ENCODE results near the gene KIAA0513. TPM values are rescaled to one million over a fixed set of nuclear protein-coding genes. Genes with fewer than 3 reads are reported as not detected.
"Not testable (repeated sequence)": the region's sequence is repeated elsewhere in the genome, so short reads cannot be mapped to it uniquely, and the experiment has no call there.

Gene KIAA0513
- total RNA-seq, 1 donor from 2014 or later = 21.7 TPM

DNA sequence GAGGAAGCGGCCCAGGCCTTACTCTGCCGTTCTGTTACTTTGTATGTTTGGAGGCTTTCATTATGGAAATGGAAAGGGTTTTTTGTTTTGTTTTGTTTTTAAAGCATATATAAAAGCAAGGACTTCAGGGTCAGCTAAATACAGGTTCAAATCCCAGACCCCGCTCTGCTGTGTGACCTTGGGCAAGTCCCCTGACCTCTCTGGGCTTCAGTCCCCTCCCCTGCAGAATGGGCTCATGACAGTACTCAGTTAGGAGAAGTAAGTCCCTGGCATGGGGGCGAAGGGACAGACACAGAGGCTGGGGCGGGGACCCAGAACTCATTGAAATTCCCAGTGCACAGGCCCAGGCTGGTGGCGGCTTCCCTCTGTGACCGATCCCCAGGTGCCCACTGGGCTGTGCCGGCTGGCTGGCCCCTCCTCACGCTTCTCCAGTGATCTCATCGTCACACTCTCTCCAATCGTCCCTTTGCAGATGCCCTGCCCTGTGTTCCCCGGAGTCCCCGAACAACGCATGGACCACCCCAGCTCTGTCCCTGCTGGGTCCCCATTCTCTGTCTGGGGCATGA lies 85.7 kb downstream of the KIAA0513 start:
- Histone ChIP-seq H3K27me3 (no peaks in the 10 kb centered on the region), H3K9me3 (no peaks in the 10 kb centered on the region), H3K27ac (no peak overlapping the region), H3K4me3 (no peak overlapping the region), H3K4me1 (peaks cover 8% of the 10 kb centered on the region), H3K36me3 (no peaks in the 10 kb centered on the region)
- no peak for TF ChIP-seq CTCF (IDR thresholded peaks at IDR 0.05)
- intact Hi-C loops (cut with DNase I) = loop anchor here (10.0 kb wide), 1 partner anchor 142 kb away; no protein-coding TSS in a partner anchor
- DNase-seq (no peak), ATAC-seq (no peak)

DNA sequence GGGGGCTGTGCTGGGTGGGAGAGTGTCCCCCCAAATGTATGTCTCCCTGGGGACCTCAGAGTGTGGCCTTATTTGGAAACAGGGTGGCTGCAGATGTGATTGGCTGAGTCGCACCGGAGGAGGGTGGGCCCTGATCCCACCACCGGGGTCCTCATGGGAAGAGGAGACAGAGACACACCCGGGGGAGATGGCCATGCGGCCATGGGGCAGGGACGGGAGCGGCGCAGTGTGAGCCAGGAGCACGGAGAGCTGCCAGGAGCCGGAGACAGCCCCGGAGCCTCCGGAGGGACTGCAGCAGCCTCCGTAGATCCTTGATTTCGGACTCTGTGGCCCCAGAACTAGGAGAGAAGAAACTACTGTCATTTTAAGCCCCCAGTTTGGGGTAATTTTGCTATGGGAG lies 86.3 kb downstream of the KIAA0513 start:
- H3K27ac ChIP-seq = no peak overlapping the region
- ATAC-seq (no peak), DNase-seq (no peak)
- H3K9me3 ChIP-seq = no peaks in the 10 kb centered on the region
- no peak for TF ChIP-seq CTCF (IDR thresholded peaks at IDR 0.05)
- no peaks in the 10 kb centered on the region for H3K27me3 ChIP-seq
- peaks cover 8% of the 10 kb centered on the region for H3K4me1 ChIP-seq
- no peaks in the 10 kb centered on the region for H3K36me3 ChIP-seq
- intact Hi-C loops (cut with DNase I) = loop anchor here (10.0 kb wide), 1 partner anchor 141 kb away; no protein-coding TSS in a partner anchor
- H3K4me3 ChIP-seq = no peak overlapping the region

DNA sequence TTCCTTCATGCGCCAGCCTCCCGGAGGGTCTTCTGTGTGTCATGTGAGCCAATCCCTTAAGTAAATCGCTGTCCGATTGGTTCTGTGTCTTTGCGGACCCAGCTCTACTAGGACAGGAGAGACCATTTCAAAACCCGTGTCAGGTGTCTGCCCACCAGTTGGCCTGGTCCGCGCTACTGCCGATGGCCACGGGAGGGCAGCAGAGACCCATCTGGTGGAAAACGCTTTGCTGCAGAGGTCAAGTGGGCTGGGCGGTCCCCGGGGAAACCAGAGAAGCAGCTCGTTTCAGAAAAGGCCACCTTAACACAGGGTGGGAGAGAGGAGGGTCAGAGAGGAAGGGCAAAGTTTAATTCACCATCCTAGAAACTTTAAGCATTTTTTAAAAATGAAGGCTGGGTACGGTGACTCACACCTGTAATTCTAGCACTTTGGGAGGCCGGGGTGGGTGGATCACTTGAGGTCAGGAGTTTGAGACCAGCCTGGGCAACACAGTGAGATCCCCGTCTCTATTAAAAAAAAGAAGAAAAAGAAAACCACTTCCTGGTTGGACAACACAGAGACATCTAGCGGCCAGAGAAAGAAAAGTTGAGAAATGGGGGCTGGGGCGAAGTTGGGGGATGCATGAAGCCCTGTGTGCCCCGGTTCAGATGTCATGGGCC lies 87.4 kb downstream of the KIAA0513 start:
- peaks cover 8% of the 10 kb centered on the region for H3K4me1 ChIP-seq
- peak; percentile 95 for TF ChIP-seq CTCF (IDR thresholded peaks at IDR 0.05)
- no peaks in the 10 kb centered on the region for H3K36me3 ChIP-seq
- no peak overlapping the region for H3K4me3 ChIP-seq
- DNase-seq = peak; percentile 94
- H3K27ac ChIP-seq = no peak overlapping the region
- intact Hi-C loops (cut with DNase I) = loop anchor here (10.0 kb wide), 1 partner anchor 140 kb away; no protein-coding TSS in a partner anchor
- no peaks in the 10 kb centered on the region for H3K9me3 ChIP-seq
- no peaks in the 10 kb centered on the region for H3K27me3 ChIP-seq
- ATAC-seq = peak; percentile 95

- ATAC-seq (no peak), DNase-seq (no peak)
- no peak overlapping the region for H3K4me3 ChIP-seq
- H3K27ac ChIP-seq = no peak overlapping the region
- no peaks in the 10 kb centered on the region for H3K9me3 ChIP-seq
- H3K27me3 ChIP-seq = no peaks in the 10 kb centered on the region
- TF ChIP-seq CTCF (IDR thresholded peaks at IDR 0.05) = no peak
- peaks cover 8% of the 10 kb centered on the region for H3K4me1 ChIP-seq
- no peaks in the 10 kb centered on the region for H3K36me3 ChIP-seq
- intact Hi-C loops (cut with DNase I) = loop anchor here (10.0 kb wide), 1 partner anchor 137 kb away; no protein-coding TSS in a partner anchor
Measured at GRCh38 chr16:85117418-85117817, 89.8 kb downstream of the KIAA0513 start.

DNA sequence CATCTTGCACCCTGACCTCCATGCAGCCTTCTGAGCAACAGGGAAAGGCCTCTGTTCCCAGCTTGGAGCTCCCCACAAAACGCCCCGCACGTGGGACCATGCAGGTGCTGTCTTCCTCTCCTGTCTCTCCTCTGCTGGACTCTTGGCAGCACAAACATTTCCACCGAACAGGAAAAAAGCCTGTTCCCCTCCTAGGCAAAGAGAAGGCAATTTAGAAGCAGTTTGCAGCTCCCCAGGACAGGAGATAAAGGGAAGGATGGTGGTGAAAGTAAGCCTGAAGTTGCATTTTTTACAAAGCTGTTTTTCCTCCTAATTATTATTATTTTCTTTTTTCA lies 92.4 kb downstream of the KIAA0513 start:
- Histone ChIP-seq H3K4me1 (peaks cover 5% of the 10 kb centered on the region), H3K27ac (no peak overlapping the region), H3K4me3 (no peak overlapping the region), H3K36me3 (no peaks in the 10 kb centered on the region), H3K9me3 (no peaks in the 10 kb centered on the region), H3K27me3 (no peaks in the 10 kb centered on the region)
- ATAC-seq (no peak), DNase-seq (no peak)
- intact Hi-C loops (cut with DNase I) = no loop called here
- TF ChIP-seq CTCF (IDR thresholded peaks at IDR 0.05) = no peak

GRCh38 chr16:85123441-85123840 lies 95.8 kb downstream of the KIAA0513 start:
- H3K27me3 ChIP-seq; intact Hi-C loops (cut with DNase I); H3K4me3 ChIP-seq; ATAC-seq; H3K9me3 ChIP-seq; H3K4me1 ChIP-seq; H3K36me3 ChIP-seq; DNase-seq: not testable (repeated sequence)
- peak overlapping the region; percentile 78 for H3K27ac ChIP-seq

All from upper lobe of right lung (tissue), 1 donor.